Measurements from ENCODE around the gene GIMAP5.

DNA sequence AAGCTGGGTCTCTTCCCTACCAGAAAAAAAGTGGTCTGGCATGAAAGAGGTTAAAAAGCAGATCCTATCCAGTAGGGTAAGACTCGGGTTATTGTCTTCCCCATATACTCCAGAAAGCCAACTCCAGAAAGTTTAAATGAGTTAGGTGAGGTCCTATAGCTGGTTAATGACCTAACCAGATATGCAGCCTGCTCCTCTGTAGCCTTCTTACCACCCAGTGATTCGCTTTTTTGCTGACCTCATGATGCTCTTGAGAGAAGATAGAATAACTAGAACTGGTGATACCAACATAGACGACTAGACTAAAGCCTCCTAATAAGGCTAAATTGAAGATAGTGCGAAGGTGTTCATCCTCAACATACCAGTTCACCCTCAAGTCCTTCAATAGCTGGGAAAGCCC is 21.5 kb upstream of the GIMAP5 start:
- no peak for TF ChIP-seq TP53 (CRISPR knock-in tag; conservative IDR thresholded peaks at IDR 0.05)
- no peak for TF ChIP-seq TAF1 (CRISPR knock-in tag; IDR thresholded peaks at IDR 0.05)
- TF ChIP-seq, protein P1, sequence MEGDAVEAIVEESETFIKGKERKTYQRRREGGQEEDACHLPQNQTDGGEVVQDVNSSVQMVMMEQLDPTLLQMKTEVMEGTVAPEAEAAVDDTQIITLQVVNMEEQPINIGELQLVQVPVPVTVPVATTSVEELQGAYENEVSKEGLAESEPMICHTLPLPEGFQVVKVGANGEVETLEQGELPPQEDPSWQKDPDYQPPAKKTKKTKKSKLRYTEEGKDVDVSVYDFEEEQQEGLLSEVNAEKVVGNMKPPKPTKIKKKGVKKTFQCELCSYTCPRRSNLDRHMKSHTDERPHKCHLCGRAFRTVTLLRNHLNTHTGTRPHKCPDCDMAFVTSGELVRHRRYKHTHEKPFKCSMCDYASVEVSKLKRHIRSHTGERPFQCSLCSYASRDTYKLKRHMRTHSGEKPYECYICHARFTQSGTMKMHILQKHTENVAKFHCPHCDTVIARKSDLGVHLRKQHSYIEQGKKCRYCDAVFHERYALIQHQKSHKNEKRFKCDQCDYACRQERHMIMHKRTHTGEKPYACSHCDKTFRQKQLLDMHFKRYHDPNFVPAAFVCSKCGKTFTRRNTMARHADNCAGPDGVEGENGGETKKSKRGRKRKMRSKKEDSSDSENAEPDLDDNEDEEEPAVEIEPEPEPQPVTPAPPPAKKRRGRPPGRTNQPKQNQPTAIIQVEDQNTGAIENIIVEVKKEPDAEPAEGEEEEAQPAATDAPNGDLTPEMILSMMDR (CRISPR knock-in tag; IDR thresholded peaks at IDR 0.05) = no peak
- no peak for TF ChIP-seq ZBTB21 (CRISPR knock-in tag; IDR thresholded peaks at IDR 0.05)
- TF ChIP-seq, protein P2, sequence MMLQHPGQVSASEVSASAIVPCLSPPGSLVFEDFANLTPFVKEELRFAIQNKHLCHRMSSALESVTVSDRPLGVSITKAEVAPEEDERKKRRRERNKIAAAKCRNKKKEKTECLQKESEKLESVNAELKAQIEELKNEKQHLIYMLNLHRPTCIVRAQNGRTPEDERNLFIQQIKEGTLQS (CRISPR knock-in tag; IDR thresholded peaks at IDR 0.05) = no peak
- no peak for TF ChIP-seq SMYD3 (CRISPR knock-in tag; IDR thresholded peaks at IDR 0.05)
- no peak for TF ChIP-seq ZNF598 (CRISPR knock-in tag; IDR thresholded peaks at IDR 0.05; ENCODE audit: borderline replicate concordance)
- TF ChIP-seq TBP (CRISPR knock-in tag; IDR thresholded peaks at IDR 0.05) = no peak
- TF ChIP-seq HOXA7 (CRISPR knock-in tag; IDR thresholded peaks at IDR 0.05) = no peak
- no peak for TF ChIP-seq NFE2L1 (CRISPR knock-in tag; IDR thresholded peaks at IDR 0.05; ENCODE audit: borderline replicate concordance)
- TF ChIP-seq, protein P3, sequence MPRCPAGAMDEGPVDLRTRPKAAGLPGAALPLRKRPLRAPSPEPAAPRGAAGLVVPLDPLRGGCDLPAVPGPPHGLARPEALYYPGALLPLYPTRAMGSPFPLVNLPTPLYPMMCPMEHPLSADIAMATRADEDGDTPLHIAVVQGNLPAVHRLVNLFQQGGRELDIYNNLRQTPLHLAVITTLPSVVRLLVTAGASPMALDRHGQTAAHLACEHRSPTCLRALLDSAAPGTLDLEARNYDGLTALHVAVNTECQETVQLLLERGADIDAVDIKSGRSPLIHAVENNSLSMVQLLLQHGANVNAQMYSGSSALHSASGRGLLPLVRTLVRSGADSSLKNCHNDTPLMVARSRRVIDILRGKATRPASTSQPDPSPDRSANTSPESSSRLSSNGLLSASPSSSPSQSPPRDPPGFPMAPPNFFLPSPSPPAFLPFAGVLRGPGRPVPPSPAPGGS (CRISPR knock-in tag; IDR thresholded peaks at IDR 0.05) = no peak
- TF ChIP-seq, protein P4, sequence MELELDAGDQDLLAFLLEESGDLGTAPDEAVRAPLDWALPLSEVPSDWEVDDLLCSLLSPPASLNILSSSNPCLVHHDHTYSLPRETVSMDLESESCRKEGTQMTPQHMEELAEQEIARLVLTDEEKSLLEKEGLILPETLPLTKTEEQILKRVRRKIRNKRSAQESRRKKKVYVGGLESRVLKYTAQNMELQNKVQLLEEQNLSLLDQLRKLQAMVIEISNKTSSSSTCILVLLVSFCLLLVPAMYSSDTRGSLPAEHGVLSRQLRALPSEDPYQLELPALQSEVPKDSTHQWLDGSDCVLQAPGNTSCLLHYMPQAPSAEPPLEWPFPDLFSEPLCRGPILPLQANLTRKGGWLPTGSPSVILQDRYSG (CRISPR knock-in tag; IDR thresholded peaks at IDR 0.05) = no peak
- no peak for TF ChIP-seq STAT5B (CRISPR knock-in tag; IDR thresholded peaks at IDR 0.05)
- TF ChIP-seq ZKSCAN8 (CRISPR knock-in tag; IDR thresholded peaks at IDR 0.05; ENCODE audit: borderline replicate concordance) = no peak
